Fibroblast of lung (primary cell): ENCODE measurements around the gene DPT.

Experiments used
- EZH2 ChIP-seq: IDR thresholded peaks from 2 replicates; pipeline ENCODE4 v1.5.1; 2012; ENCODE audit warnings: low read length, control low read depth, mild to moderate bottlenecking; ENCODE audit errors: missing control alignments
- TF ChIP-seq, protein P1 (sequence below), 2 donors: IDR thresholded peaks in 1 of 2; conservative IDR thresholded peaks in 1 of 2; 1 replicate in 1 of 2; 2 replicates in 1 of 2; pipeline ENCODE4 v1.5.1; 2011 to 2012; ENCODE audit warnings: low read length in 2 of 2, control low read depth in 1 of 2, inconsistent platforms in 1 of 2, low read depth in 1 of 2, mild to moderate bottlenecking in 1 of 2

DNA sequence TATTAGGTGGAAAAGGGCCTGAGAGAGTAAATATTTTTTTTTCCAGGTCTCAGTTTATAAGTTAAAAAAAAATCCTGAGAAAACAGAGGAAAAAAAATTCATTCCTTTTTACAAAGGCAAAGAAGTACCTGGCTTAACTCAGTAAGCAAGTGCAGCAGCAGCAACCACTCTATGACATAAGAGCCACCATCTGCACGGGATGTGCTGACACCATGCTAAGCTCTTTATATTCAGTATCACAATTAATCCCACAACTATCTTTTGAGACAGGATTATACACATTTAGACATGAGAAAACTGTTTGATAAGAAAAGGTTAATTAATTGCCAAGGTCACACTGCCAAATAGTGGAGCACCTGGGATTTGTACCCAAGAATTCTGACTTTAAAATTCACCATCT lies 13.4 kb upstream of the DPT start:
- TF ChIP-seq, protein P1, sequence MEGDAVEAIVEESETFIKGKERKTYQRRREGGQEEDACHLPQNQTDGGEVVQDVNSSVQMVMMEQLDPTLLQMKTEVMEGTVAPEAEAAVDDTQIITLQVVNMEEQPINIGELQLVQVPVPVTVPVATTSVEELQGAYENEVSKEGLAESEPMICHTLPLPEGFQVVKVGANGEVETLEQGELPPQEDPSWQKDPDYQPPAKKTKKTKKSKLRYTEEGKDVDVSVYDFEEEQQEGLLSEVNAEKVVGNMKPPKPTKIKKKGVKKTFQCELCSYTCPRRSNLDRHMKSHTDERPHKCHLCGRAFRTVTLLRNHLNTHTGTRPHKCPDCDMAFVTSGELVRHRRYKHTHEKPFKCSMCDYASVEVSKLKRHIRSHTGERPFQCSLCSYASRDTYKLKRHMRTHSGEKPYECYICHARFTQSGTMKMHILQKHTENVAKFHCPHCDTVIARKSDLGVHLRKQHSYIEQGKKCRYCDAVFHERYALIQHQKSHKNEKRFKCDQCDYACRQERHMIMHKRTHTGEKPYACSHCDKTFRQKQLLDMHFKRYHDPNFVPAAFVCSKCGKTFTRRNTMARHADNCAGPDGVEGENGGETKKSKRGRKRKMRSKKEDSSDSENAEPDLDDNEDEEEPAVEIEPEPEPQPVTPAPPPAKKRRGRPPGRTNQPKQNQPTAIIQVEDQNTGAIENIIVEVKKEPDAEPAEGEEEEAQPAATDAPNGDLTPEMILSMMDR (conservative IDR thresholded peaks at IDR 0.05 in 1 of 2, IDR thresholded peaks at IDR 0.05 in 1 of 2; ENCODE audit: low read depth in 1 of 2, low read length in 2 of 2) = no peak
- TF ChIP-seq EZH2 = no peak
